Measurements from ENCODE around the gene GRHL3. TPM values are rescaled to one million over a fixed set of nuclear protein-coding genes. Genes with fewer than 3 reads are reported as not detected.

Gene GRHL3
- total RNA-seq, 1 experiment from 2014 or later, result not detected

DNA sequence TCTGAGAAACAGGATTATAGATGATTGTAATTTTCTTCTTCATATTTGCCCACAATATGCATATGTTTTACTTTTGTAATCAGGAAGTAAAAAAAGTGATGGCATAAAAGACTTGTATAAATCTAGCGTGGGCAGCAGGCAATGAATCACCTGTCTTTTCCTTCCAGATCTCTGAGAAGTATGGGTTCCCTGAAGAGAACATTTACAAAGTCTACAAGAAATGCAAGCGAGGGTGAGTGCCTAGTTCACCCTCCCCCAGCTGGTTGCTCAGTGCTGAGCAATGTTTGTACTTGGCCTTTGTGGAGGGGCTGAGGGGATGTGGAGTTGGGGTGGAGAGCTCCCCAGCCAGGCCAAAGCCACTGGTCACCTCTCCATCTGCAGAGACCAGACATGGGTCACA is 30.7 kb downstream of the GRHL3 start:
- Histone ChIP-seq H3K9me3 (replicated peaks) (no peaks in the 10 kb centered on the region), H3K27ac (no peak overlapping the region), H3K36me3 (no peaks in the 10 kb centered on the region), H3K4me1 (replicated peaks) (peaks cover 11% of the 10 kb centered on the region), H3K4me3 (no peak overlapping the region), H3K27me3 (replicated peaks) (no peaks in the 10 kb centered on the region)
- no peak for DNase-seq (ENCODE audit: low read depth in 1 of 2, low spot score in 2 of 2)

DNA sequence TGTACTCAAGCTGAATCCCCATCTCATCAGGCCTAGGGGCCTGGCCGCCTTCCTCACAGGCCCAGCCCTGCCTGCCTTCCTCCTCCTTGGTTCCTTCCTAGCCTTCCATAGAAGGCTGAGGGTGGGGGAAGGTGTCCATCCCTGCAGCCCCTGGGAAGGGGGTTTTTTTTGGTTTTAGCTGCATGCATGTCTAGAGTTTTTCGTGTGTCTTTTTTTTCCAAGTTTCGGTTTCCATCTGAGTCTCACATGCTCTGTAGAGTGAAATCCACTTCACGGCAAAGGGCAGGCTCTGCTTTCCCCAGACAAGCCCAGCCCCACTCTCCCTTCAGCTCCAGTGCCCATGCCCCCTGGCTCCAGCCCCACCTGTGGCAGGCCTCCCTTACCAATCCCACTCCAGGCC is 32.1 kb downstream of the GRHL3 start:
- no peak for DNase-seq (ENCODE audit: low read depth in 1 of 2, low spot score in 2 of 2)
- Histone ChIP-seq H3K27ac (no peak overlapping the region), H3K4me3 (no peak overlapping the region), H3K27me3 (replicated peaks) (no peaks in the 10 kb centered on the region), H3K4me1 (replicated peaks) (peaks cover 11% of the 10 kb centered on the region), H3K9me3 (replicated peaks) (no peaks in the 10 kb centered on the region), H3K36me3 (no peaks in the 10 kb centered on the region)

DNA sequence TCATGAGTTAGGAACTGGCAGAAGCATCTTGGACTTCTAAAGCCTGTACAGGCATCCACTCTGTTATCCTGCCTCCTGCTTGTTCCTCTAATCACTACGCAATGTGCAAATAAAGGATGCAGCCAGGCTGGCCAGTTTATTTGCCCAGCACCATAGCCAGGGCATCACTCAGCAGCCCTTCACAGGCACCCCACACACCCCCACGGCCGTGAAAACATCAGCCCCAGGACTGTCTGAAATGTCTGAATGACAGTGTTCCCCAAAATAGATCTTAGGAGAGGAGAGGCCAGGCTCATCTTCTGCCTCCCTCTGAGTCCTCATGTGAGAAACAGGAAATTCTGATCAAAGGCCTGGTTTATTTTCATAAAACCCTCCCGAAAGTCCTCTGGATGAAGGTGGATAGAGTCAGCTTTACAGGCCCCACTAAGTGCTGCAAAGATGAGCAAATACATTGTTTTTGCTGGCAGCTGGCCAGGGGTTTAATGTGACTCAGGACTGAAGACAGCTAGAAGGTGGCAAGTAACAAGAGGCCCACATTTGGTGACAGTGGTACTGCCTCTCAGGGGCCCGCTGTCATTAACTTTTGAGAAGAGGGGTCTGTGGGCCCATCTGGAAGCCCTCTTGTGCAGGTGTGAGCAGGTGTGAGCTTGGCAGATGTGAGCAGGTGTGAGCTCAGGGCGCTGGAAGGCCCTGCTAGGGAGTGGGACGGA is 32.9 kb downstream of the GRHL3 start:
- H3K4me3 ChIP-seq, result no peak overlapping the region
- no peak overlapping the region for H3K27ac ChIP-seq
- no peaks in the 10 kb centered on the region; the same call in 1 of the 2 replicates for H3K36me3 ChIP-seq
- peak; percentile 44 to 78 for DNase-seq (ENCODE audit: low read depth in 1 of 2, low spot score in 2 of 2)
- H3K9me3 ChIP-seq (replicated peaks), result no peaks in the 10 kb centered on the region
- peaks cover 11% of the 10 kb centered on the region for H3K4me1 ChIP-seq (replicated peaks)
- no peaks in the 10 kb centered on the region for H3K27me3 ChIP-seq (replicated peaks)

DNA sequence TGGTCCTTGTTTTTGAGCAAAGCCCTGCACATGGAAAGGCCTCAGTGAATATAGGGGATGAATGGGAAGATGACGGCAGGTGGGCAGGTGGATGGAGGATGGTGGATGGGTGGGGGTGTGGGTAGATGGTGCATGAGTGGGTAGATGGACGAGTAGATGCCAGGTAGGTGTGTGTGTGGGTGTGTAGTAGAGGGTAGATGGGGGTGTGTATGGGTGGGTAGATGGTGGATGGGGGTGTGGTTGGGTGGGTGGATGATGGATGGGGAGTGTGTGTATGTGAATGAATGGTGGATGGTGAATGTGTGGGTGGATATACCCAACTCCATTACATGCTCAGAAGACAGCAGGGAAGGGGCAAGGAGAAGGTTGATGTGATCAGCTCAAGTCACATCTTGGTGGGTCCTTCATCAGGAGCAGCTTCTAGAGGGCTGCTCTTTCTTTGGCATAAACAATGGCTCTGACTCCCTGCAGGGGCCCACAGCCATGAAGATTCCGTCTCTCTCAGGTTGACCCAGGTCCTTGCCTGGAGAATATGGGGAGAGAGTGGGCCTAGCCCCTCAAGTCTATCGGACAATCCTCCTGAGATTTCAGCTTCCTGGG is 34.2 kb downstream of the GRHL3 start:
- Histone ChIP-seq H3K9me3 (replicated peaks) (no peaks in the 10 kb centered on the region), H3K36me3 (peaks cover 4% of the 10 kb centered on the region), H3K4me3 (no peak overlapping the region), H3K27ac (no peak overlapping the region), H3K27me3 (replicated peaks) (no peaks in the 10 kb centered on the region), H3K4me1 (replicated peaks) (peaks cover 11% of the 10 kb centered on the region)
- no peak for DNase-seq (ENCODE audit: low read depth in 1 of 2, low spot score in 2 of 2)

DNA sequence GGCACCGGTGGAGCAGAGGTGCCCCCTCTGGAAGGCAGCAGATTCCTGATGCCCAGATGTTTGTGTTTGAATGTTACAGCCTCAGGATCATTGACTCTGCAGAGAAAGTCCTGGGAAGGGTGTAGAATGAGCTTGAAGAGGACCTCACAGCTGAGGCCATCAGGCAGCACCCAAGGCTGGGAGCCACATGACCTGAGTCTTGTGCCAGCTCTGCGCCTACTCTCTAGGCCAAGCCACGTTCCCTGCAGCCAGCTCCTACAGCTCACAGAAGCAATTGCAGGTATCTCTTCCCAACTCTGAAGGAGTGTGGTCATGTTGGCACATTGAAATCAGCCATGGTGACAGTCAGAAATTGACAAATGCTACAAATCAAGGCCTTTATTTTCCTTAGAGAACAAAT is 36.3 kb downstream of the GRHL3 start:
- H3K4me3 ChIP-seq, result no peak overlapping the region
- no peak overlapping the region for H3K27ac ChIP-seq
- no peak for DNase-seq (ENCODE audit: low read depth in 1 of 2, low spot score in 2 of 2)
- no peaks in the 10 kb centered on the region for H3K27me3 ChIP-seq (replicated peaks)
- H3K36me3 ChIP-seq, result peaks cover 11% of the 10 kb centered on the region
- H3K9me3 ChIP-seq (replicated peaks), result no peaks in the 10 kb centered on the region
- peaks cover 11% of the 10 kb centered on the region for H3K4me1 ChIP-seq (replicated peaks)

DNA sequence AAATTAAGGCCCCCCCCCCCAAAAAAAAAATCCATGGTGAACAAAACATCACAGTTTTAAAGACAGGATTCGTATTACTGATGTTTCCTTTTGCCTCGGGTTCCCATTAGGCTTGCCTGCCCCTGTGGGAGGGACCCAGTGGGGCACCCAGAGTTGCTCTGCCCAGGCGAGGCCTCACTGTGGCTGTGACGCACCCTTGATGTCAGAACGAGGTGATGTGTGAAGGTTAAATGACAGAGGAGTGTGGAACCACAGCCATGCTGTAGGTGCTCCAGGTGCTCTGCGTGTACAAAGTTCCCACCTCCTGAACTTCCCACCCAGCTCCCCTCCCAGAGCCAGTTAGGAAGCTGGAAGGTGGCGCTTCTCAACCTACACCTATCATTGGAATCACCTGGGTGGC is 37.9 kb downstream of the GRHL3 start:
- peaks cover 11% of the 10 kb centered on the region for H3K36me3 ChIP-seq
- peaks cover 7% of the 10 kb centered on the region for H3K4me1 ChIP-seq (replicated peaks)
- no peaks in the 10 kb centered on the region for H3K9me3 ChIP-seq (replicated peaks)
- no peak overlapping the region for H3K4me3 ChIP-seq
- no peak for DNase-seq (ENCODE audit: low read depth in 1 of 2, low spot score in 2 of 2)
- no peaks in the 10 kb centered on the region for H3K27me3 ChIP-seq (replicated peaks)
- no peak overlapping the region for H3K27ac ChIP-seq

DNA sequence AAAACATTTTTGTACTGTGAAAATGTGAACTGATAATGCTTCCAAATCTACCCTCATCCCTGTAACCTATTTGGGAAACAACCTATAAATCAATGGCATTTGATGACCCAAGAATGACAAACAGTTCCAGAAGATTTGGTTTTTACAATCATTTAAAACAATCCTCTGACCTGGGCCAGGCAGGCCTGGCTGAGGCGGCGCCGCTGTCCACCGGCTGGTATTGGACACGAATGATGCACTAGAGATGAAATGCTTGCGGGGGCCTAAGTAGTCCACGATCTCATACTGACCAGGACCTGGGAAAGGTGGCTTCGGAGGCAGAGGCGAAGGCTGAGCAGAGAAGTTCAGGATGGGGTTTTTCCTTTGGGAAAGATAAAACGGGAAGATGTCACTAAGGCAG is 41.5 kb downstream of the GRHL3 start:
- Histone ChIP-seq H3K27ac (no peak overlapping the region), H3K4me3 (no peak overlapping the region), H3K9me3 (replicated peaks) (no peaks in the 10 kb centered on the region), H3K27me3 (replicated peaks) (no peaks in the 10 kb centered on the region), H3K4me1 (replicated peaks) (peaks cover 10% of the 10 kb centered on the region), H3K36me3 (peaks cover 20% of the 10 kb centered on the region)
- no peak for DNase-seq (ENCODE audit: low read depth in 1 of 2, low spot score in 2 of 2)

DNA sequence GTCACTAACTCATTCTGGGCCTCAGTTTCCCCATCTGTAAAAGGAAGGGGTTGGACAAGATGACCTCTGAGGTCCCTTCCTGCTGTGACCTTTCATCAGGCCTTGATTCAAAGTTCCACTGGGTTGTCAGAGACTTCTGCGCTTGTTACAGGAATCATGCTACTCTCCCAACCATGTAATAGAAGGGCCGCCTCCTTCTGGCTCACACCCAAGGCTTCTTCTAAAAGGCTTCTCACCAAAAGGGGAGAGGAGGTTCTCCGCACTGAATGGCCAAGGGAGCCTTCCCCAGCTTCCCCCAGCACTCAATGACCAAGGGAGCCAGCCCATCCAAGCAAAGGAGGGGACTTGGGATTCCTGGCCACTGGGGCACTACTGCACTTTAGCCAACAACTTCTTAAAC is 42.7 kb downstream of the GRHL3 start:
- H3K36me3 ChIP-seq, result peaks cover 25% of the 10 kb centered on the region
- no peak overlapping the region for H3K4me3 ChIP-seq
- H3K4me1 ChIP-seq (replicated peaks), result peaks cover 10% of the 10 kb centered on the region
- no peak for DNase-seq (ENCODE audit: low read depth in 1 of 2, low spot score in 2 of 2)
- no peak overlapping the region for H3K27ac ChIP-seq
- no peaks in the 10 kb centered on the region for H3K9me3 ChIP-seq (replicated peaks)
- no peaks in the 10 kb centered on the region for H3K27me3 ChIP-seq (replicated peaks)

DNA sequence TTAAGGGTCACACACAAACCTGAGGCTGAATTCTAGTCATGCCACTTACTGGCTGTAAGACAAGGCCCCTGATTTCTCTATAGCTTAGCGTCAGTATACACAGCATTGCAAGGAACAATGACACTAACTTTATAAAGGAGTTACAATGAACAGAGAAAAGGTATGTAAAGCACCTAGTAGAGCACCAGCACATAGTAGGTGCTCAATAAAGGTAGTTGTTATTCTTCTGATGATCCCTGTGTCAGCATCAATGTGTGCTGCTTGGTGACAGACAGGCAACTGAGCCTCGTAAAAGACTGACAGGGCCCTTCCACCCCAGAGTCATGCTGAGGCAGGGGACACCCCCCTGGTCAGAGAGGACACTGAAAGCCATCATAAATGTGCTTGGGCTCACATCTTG is 43.2 kb downstream of the GRHL3 start:
- Histone ChIP-seq H3K9me3 (replicated peaks) (no peaks in the 10 kb centered on the region), H3K27ac (no peak overlapping the region), H3K36me3 (peaks cover 30% of the 10 kb centered on the region), H3K27me3 (replicated peaks) (no peaks in the 10 kb centered on the region), H3K4me1 (replicated peaks) (peaks cover 10% of the 10 kb centered on the region), H3K4me3 (no peak overlapping the region)
- no peak for DNase-seq (ENCODE audit: low read depth in 1 of 2, low spot score in 2 of 2)

DNA sequence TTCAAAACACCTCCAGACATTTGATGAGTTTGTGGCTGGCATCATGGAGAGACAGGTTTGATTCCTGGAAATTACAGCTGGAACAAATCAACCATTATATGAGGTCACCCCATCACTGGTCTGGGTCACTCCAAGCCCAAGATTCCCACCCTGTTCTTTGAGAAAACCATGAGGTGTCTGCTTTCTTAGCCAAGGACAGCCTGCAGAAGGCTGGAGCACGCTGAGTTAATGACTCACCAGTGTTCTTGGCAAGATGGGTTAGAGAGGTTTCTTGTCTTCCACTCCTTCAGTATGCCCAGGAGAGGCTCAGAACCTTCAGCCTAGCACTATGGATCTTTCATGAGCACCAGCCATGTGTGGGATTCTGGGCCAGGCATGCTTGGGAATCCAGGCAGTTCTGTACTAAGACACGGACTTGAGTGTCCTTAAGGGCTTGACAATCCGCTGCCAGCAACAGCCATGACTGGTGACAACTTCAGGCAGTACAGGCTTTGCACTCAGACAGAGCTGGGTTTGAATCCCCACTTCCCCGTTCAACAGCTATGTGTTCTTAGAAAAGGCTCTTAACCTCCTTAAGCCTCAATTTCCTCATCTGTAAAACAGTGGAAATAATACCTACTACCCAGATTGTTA is 43.9 kb downstream of the GRHL3 start:
- Histone ChIP-seq H3K27ac (no peak overlapping the region), H3K4me3 (no peak overlapping the region), H3K4me1 (replicated peaks) (peaks cover 10% of the 10 kb centered on the region), H3K27me3 (replicated peaks) (no peaks in the 10 kb centered on the region), H3K36me3 (peaks cover 32% of the 10 kb centered on the region), H3K9me3 (replicated peaks) (no peaks in the 10 kb centered on the region)
- no peak for DNase-seq (ENCODE audit: low read depth in 1 of 2, low spot score in 2 of 2)

DNA sequence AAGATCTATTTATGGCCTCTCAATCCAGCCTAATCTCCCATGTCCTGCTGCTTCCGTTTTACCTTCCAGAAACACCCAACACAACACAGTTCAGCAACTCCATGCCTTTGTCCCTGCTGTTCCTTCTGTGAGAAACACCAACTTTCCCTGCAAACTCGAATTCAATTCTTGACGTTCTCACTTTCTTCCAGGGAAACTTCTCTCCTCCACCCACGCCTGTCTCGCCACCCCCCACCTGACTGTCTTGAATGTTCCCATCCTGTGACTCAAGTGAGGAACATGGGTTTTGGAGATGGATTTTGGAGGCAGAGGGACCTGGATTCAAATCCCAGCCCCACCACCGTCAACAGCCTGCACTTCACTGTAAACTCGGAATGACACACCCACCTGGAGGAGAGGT is 44.8 kb downstream of the GRHL3 start:
- no peak for DNase-seq (ENCODE audit: low read depth in 1 of 2, low spot score in 2 of 2)
- Histone ChIP-seq H3K9me3 (replicated peaks) (no peaks in the 10 kb centered on the region), H3K4me1 (replicated peaks) (peaks cover 10% of the 10 kb centered on the region), H3K4me3 (no peak overlapping the region), H3K27me3 (replicated peaks) (no peaks in the 10 kb centered on the region), H3K36me3 (peaks cover 27% of the 10 kb centered on the region), H3K27ac (no peak overlapping the region)

DNA sequence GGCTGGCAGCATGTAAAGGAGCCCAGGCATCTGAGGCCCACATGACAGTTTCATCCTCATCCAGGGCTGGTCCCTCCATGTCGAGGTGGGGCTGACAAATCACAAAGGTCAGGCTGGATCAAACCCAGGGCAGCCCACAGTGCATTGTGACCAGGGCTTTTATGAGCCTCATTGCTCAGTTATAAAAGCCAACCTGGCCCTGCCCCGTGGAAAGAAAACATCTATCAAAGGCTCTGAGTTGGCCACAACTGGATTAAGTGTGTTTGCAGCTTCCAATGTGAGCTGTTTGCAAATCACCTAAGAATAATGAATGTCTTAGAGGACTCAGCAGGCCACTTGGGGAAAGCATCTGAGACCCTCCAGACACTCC is 45.4 kb downstream of the GRHL3 start:
- Histone ChIP-seq H3K9me3 (replicated peaks) (no peaks in the 10 kb centered on the region), H3K4me1 (replicated peaks) (peaks cover 10% of the 10 kb centered on the region), H3K27me3 (replicated peaks) (no peaks in the 10 kb centered on the region), H3K4me3 (no peak overlapping the region), H3K36me3 (peaks cover 26% of the 10 kb centered on the region), H3K27ac (no peak overlapping the region)
- no peak for DNase-seq (ENCODE audit: low read depth in 1 of 2, low spot score in 2 of 2)

DNA sequence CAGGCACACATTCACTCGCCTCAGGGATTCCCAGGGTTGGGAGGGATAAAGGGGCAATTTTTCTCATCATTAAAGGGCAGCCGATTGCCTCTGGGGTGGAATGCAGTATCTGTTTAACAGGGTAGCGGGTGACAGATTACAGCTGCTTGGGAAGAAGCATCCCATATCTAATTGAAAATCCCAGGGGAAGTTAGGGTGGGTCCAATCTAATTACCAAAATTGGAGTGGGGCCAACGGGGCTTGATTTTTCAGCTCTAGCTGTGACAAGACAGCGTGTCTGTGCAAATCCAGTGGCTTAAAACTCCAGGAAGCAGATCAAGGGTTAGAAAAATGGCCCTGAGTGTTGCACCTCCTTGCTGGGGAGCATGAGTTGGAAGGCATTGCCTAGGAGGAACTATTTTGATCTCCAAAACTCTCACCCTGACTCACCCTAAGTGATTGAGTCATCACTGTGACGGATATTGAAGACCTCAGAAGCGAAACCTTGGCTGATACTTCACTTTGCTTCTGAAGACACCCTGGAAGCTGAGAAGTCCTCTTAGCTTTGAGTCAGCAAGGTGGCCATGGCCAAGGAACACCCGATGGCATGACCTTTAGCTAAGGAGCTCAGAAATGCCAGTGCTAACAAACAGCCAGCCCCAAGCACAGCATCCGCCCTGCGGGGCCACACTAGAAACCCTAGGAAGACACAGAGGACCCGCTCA is 46.0 kb downstream of the GRHL3 start:
- peak in 1 of 2 experiments; percentile 45 for DNase-seq (ENCODE audit: low read depth in 1 of 2, low spot score in 2 of 2)
- Histone ChIP-seq H3K27me3 (replicated peaks) (no peaks in the 10 kb centered on the region), H3K27ac (no peak overlapping the region), H3K4me1 (replicated peaks) (peaks cover 10% of the 10 kb centered on the region), H3K36me3 (peaks cover 28% of the 10 kb centered on the region), H3K4me3 (no peak overlapping the region), H3K9me3 (replicated peaks) (no peaks in the 10 kb centered on the region)

DNA sequence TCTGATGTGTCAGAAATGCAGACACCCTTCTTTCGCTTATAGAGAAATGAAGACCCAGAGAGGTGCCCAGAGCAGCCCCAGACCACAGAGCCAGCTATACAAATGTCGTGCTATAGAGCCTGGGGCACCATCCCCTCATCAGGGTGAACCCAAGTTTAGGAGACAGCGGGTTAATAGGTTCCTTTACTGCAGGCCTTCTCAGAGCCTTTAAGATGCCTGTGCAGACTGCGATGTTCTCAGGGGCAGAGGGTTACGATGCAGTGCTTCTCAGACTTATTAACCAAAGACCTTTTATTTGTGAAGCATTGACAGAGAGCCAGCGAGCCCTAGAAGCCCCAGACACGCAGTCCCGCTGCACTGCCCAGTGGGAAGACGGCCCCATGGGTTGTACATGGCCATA is 47.5 kb downstream of the GRHL3 start:
- H3K27ac ChIP-seq, result no peak overlapping the region

More for the DNA sequence above, 47.5 kb downstream of the GRHL3 start:
- no peaks in the 10 kb centered on the region for H3K27me3 ChIP-seq (replicated peaks)
- peaks cover 28% of the 10 kb centered on the region for H3K36me3 ChIP-seq
- peaks cover 10% of the 10 kb centered on the region for H3K4me1 ChIP-seq (replicated peaks)
- DNase-seq (ENCODE audit: low read depth in 1 of 2, low spot score in 2 of 2), result no peak
- H3K9me3 ChIP-seq (replicated peaks), result no peaks in the 10 kb centered on the region
- H3K4me3 ChIP-seq, result no peak overlapping the region

Data from SJSA1 (cell line).